NCI-H82 treated with DMSO at 0.1 percent for 48 hours (cell line): ENCODE data around the gene SAMD4A.
"Not testable (repeated sequence)": the region's sequence is repeated elsewhere in the genome, so short reads cannot be mapped to it uniquely, and the experiment has no call there.

Experiments used
- DNase-seq: peaks from one replicate; lab custom pipeline; 2025; ENCODE audit not compliant: unreplicated experiment; lab: John Stamatoyannopoulos, UW

SAMD4A gene

DNA sequence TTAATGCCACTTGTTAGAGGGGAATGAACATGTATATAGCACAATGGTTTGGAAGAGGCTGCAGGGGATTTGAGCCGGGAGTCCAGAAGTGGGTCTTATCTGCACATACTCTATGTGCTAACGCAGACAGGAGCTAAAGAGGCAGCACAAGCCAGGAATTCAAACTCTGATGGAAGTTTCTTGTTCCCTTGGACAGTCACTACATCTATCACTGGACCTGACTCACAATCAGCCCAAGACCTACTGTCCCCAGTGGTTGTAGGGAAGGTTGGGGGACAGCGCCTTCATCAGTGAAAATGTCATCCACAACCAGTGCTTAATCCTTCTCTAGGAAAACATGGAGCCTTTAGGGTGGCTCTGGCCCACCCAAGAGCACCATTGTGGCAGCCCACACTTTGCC lies 227.9 kb downstream of the SAMD4A start:
- DNase-seq = no peak

DNA sequence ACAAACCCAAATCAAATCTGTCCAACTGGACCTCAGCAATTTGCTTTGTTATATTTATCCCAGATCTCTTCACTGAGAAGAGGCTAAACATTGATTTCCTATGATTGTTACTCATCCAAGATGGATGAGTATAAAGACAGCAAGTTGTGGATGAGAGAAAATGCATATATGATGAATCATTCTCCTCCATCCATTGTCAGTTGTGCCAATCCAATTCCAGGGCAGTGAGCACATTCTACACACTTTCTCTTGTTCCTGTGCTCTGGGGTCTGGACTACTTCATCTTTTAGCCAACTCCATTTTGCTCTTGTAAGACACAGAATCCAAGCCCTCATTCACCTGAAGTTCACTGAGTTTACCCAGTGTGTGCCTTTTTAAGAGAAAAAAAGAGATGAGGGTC lies 230.0 kb downstream of the SAMD4A start:
- DNase-seq = no peak

DNA sequence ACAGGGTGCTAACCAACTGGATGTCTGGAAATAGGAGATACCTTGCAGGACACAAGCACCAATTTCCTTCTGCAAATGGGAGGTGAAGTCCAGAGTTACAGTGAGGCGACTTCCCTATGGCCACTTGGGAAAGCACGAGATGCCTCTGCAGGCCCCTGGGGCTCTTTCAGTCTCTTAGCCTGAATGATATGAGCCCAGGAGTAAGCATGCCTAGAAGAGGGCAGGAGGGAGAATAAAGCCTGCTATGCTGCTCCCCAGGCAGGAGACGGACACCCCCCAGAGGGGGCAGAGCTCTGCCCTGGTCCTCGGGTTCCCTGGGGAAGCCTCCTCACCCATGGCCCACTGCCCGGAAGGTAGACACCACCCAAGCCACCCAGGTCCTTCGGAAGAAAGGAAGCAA lies 230.6 kb downstream of the SAMD4A start:
- no peak for DNase-seq

DNA sequence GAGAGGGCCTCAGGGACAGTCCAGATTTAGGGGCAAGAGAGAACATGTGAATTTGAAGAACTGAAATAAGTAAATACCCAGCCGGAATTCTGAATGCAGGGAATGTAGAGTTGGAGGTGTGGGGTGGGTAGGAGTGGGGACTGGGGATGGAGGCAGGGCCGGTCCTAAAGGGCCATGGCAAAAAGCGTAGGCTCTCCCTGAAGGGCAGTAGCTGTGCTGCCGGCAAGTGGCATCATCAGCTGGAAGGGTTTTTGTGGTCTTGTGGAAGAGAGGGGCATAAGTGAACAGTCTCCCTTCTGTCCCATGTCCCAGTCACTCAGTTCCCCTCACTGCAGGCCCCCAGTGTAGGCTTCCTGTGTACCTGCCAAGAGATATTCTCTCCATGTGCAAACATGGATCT lies 231.1 kb downstream of the SAMD4A start:
- no peak for DNase-seq

DNA sequence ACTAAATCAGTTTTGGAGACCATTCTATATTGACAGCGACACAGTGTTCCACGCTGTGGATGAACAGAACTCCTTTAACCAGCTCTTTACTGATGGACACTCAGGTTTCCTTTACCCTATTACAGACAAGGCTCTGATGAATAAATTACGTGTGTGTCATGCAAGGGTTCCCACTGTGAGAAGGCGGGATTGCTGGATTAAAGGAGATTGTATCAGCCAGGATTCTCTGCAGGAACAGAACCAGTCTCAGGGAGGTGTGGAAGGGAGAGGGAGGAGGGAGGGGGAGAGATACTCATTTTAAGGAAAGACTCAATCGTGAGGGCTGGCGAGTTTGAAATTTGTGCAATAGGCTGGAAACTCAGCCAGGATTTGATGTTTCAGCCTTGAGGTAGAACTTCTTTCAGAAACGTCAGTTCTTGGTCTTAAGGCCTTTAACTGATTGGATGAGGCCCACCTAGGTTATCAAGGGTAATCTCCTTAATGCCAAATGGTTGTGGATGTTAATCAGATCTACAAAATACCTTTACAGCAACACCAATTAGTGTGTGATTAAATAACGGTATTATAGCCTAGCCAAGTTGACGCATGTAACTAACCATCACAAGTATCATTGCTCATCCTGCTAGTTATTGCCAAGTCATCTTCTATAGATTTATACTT lies 231.7 kb downstream of the SAMD4A start:
- no peak for DNase-seq

DNA sequence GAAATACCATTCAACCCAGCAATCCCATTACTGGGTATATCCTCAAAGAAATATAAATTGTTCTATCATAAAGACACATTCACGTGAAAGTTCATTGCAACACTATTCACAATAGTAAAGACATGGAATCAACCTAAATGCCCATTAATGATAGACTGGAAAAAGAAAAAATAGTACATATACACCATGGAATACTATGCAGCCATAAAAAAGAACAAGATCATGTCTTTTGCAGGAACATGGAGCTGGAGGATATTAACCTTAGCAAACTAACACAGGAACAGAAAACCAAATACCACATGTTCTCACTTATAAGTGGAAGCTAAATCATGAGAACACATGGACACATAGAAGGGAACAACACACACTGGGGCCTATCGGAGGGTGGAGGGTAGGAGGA lies 234.6 kb downstream of the SAMD4A start:
- DNase-seq = not testable (repeated sequence)

DNA sequence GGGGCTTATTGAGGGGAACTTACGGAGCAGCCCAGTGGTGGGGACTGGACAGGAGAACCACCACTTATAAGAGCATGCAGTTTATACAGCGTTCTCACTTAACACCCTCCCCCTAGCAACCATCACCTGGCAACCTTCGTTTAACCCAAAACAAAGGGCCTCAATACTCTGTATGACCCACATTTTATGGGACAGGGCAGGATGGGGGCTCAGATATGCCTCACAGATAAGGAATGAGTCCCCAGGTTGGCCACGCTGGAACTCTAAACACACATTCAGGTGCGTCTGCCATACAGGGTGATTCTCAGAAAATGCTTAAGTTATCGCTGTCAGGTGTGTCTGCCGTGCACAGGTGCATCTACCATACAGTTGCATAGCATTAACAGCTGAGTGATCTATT lies 236.5 kb downstream of the SAMD4A start:
- DNase-seq = no peak

DNA sequence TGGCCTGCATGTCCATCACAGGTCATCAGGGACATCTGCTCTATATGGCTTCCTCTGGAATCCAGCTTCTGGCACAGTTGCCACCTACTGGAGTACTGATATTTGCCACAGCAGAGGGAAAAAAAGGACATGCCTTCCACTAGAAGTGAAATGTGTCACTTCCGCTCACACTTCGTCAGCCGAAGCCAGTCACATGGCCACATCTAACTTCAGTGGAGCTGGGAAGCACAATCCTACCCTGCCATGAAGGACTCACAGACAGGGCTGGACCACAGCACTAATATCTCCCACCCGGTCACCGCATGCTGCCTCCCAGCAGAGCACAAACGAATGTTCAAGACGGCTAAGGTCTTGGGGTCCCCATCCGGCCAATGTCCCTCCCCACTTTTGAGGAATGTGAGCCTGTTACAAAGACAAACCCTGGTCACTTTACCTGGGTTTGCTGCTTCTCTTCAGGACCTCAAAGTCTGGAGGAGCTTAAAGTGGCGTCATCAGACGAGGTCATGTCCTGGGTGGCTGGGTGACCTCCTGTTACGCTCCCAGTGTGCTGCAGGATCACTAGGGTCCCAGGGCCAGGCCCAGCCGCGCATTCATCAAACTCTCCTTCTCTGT lies 237.1 kb downstream of the SAMD4A start:
- DNase-seq = no peak

DNA sequence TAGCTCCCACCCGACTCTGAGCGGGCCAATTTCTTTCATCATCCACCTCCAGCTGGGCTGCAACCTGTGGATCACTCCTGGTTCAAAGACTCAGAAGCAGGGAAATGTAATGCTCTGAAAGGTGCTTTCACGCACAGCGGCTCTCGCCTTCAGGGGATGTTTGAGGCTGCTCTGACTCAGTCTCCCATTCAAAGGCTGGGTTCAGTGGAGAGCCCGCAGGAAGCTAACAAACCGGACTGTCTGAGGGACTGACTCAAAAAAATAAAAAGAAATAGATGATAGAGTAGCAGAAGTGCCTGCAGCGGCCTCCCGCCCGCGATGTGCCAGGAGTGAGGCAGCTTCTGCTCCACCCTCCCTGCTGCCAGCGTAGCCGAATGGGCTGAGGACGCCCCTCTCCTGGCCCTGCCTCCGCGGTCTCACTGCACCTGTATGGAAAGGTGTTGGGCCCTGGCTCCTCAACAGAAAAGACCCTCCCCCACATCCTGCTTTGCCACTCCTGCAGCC lies 237.7 kb downstream of the SAMD4A start:
- no peak for DNase-seq

- DNase-seq = no peak
Measured at GRCh38 chr14:54805070-54805444, 238.1 kb downstream of the SAMD4A start.

GRCh38 chr14:54805445-54806322 lies 238.8 kb downstream of the SAMD4A start:
- DNase-seq = no peak

DNA sequence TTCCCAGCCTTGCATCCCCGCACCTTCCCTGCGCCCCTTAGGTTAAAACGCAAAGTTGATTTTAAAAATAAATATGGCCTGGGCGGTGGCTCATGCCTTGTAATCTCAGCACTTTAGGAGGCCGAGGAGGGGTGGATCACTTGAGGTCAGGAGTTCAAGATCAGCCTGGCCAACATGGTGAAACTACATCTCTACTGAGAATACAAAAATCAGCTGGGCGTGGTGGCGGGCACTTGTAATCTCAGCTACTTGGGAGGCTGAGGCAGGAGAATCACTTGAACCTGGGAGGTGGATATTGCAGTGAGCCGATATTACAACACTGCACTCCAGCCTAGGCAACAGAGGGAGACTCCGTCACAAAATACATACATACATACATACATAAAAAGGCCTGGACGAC lies 239.7 kb downstream of the SAMD4A start:
- no peak for DNase-seq

DNA sequence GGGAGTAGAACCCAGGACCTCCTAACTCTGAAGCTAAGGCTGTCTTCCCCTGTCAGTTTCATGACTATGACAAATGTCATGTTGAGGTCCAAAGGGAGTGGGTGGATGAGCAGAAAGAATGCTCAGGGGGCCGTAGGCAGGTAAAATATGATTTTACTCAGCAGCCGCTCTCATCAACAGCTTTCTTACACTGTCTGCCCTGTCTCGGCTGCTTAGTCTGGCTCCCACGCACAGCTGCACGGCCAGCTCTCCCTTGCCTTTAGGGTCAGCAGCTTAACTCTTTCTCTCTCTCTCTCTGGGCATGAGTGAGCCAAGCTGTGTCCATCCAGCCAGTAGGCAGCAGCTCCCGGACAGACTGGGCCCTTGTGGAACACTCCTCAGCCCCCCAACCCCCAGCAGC lies 240.5 kb downstream of the SAMD4A start:
- no peak for DNase-seq

DNA sequence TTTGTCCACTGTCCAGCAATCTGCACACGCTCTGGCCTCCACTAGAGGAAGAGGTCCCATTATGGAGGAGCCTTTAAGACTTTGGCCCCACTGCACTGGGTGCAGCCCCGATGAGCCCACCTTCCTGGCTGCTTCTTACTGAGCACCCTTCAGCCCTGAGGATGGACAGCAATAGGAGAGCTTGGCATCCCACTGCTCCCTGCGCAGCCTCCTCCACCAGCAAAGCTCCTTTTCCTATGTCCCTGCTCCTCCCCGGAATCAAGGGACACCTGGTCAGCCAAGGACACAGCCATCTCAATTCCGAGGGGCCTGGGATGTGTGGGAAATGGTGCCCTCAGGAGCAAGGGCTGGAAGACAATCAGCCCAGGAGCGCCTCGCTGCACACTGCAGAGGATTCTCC lies 241.0 kb downstream of the SAMD4A start:
- no peak for DNase-seq

- DNase-seq = no peak
Measured at GRCh38 chr14:54808326-54809161, 241.6 kb downstream of the SAMD4A start.

DNA sequence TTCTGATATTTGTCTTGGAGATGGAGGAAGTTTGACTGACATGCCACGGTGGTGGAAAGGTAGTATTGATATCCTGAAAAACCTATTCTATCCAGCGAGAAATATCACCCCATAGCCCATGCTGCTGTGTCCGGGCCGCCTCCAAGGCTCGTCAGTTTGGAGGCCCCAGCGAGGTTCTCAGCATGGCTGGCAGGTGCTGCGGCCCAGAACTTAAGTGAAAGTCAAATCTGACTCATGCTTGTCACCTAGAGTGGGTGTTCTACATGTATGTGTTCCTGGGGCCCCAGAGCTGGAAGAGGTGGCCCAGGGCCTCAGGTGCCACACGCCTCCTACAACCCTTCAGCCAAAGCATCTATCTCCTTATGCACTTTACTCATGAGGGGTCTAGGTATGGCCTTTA lies 242.8 kb downstream of the SAMD4A start:
- DNase-seq = no peak

DNA sequence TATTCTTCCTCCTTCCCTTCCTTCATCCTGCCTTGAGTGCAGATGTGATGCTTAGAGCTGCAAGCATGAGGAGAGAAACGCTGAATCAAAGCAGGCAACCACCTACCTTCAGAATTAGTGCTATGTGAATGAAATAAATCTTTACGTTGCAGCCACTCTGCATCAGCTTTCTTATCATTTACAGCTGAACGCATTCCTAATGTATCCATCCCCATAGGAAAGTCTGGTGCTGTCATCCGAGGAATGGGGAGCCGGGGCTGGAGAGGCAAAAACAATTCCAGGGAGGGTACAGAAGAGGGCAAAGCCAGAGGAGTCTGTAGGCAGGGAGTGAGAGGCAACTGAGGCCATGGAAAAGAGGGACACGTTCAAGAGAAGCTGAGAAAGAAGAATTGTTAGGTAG lies 245.7 kb downstream of the SAMD4A start:
- DNase-seq = no peak

DNA sequence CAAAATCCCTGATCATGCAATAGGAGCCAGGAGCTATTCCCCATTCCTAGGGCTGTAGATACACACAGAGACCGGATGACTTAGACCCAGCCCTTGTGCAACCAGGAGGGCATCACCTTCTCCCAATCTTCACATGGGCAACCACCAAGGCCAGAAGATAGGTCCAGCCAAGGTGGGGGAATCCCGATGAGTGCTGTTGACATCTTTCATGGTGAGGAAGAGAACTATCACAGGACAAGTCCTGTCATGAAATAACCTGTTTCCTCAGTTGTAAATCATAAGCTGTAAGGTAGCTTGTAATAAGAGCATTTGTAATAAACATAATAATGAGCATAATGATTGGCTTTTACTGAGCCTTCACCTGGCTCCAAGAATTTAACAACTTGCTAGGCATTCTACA lies 246.2 kb downstream of the SAMD4A start:
- no peak for DNase-seq

DNA sequence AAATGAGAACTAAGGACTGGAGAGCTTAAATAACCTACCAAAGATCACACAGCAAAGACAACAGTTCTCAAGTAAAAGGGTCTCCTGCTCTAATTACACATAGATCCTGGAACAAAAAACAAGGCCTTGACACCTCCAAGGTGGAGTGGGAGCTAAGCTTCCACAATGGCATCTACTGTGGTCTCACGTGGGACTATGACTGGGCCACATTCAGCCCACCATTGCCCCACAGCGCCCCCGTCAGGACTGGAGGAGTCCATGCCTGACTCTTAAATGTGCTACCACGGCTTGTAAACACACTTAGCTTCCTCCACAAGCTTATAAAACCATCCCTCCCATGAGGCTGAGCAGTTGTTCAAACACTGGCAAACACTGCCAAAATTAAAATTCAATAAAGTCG lies 247.1 kb downstream of the SAMD4A start:
- no peak for DNase-seq

- no peak for DNase-seq
Measured at GRCh38 chr14:54815016-54815415, 248.1 kb downstream of the SAMD4A start.

GRCh38 chr14:54815515-54815914 lies 248.6 kb downstream of the SAMD4A start:
- DNase-seq = no peak
